Uterus (tissue), 2 donors: ENCODE data around the gene IFI27.

ENCODE experiments used
- POLR2A ChIP-seq, 2 donors: fragments of 450-650 bp; IDR thresholded peaks; one replicate each; pipeline ENCODE4 v1.6.1; 2016; ENCODE audit warnings: antibody characterized with exemption in 2 of 2, mild to moderate bottlenecking in 1 of 2, moderate library complexity in 1 of 2
- TF ChIP-seq, protein P1 (sequence below), 4 experiments: fragments of 200-600 bp in 2 of 4; fragments of 450-650 bp in 2 of 4; sonication (generic) in 2 of 4; IDR thresholded peaks; one replicate each; pipeline ENCODE4 v1.5.1; 2016 to 2019; ENCODE audit warnings: antibody characterized with exemption in 4 of 4, mild to moderate bottlenecking in 2 of 4, moderate library complexity in 1 of 4

DNA sequence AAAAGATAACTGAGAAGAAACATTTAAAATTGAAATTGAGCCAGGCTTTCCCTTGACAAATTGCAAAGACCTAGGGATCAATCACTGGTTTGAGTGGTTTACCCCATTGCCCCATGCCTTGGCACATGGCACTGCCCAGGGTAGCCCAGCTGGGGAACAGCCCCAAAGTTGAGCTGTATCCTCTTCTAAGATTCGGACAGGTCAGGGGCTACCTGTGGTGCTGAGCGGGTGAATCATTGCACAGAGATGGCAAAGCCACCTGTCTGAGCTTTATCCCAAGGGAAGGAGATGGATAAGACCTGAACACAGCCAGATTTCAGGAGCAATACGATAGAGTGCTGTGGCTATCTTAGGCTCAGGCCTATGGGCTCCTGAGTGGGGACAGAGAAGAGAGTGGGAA is 11.9 kb downstream of the IFI27 start:
- TF ChIP-seq POLR2A (IDR thresholded peaks at IDR 0.05), result no peak
- TF ChIP-seq, protein P1, sequence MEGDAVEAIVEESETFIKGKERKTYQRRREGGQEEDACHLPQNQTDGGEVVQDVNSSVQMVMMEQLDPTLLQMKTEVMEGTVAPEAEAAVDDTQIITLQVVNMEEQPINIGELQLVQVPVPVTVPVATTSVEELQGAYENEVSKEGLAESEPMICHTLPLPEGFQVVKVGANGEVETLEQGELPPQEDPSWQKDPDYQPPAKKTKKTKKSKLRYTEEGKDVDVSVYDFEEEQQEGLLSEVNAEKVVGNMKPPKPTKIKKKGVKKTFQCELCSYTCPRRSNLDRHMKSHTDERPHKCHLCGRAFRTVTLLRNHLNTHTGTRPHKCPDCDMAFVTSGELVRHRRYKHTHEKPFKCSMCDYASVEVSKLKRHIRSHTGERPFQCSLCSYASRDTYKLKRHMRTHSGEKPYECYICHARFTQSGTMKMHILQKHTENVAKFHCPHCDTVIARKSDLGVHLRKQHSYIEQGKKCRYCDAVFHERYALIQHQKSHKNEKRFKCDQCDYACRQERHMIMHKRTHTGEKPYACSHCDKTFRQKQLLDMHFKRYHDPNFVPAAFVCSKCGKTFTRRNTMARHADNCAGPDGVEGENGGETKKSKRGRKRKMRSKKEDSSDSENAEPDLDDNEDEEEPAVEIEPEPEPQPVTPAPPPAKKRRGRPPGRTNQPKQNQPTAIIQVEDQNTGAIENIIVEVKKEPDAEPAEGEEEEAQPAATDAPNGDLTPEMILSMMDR (IDR thresholded peaks at IDR 0.05), result no peak
